Measurements from ENCODE around the gene AMER1. TPM values are rescaled to one million over a fixed set of nuclear protein-coding genes. Genes with fewer than 3 reads are reported as not detected.

The AMER1 gene
- total RNA-seq, 2 experiments from 2014 or later = 7.0 to 7.4 TPM

DNA sequence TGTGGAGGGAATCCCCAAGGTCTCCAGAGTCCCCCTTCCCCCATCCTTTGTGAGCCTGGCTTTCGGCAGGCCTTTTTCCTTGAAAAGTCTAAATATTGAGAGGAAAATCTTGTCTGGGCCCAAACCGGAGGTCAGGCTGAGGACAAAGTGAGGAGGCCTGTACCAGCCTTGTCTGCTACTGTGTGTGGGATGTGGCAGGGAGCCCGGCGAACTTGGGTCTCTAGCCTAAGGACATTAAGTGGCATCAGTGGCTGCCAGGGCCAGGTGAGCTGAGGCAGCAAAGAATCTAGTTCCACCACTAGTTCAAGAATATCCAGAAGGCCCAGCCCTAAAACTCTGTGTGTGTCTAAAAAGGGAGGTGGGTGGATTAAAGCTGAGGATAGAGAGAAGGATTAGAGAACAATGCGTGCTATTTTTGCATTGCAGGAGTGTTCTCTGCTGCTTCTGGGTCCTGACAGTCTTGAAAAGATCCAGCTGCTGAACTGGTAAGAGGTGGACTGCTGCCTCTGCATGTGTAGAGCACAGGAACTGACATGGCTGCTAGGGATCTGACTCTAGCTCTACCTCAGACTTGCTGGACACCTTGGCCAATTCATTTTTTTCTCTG, 1.2 kb upstream of the AMER1 start:
- ChIA-PET CTCF (ENCODE audit: unreplicated experiment) (no interaction called here), POLR2A (no interaction called here)
- Histone ChIP-seq H3K9me2 (ENCODE audit: insufficient read depth, low read length) (no peaks in the 10 kb centered on the region), H2AFZ (ENCODE audit: low read length) (peak overlapping the region; percentile 93; the same call in 1 of the 2 replicates), H3K4me1 (ENCODE audit: insufficient read depth, low read length, poor library complexity, severe bottlenecking) (peaks cover 12% of the 10 kb centered on the region), H3K4me3 (ENCODE audit: low read depth, low read length, poor library complexity, severe bottlenecking) (peak overlapping the region; percentile 80), H3K79me2 (ENCODE audit: insufficient read depth, low read depth, low read length) (no peaks in the 10 kb centered on the region), H3K9me3 (ENCODE audit: low read length) (no peaks in the 10 kb centered on the region), H3K27ac (ENCODE audit: low read depth, low read length, poor library complexity, severe bottlenecking) (no peak overlapping the region), H3K36me3 (ENCODE audit: insufficient read depth, low read length) (no peaks in the 10 kb centered on the region), H4K20me1 (ENCODE audit: insufficient read depth, low read length) (no peaks in the 10 kb centered on the region), H3K4me2 (ENCODE audit: low read length) (peak overlapping the region; percentile 84)
- intact Hi-C loops (cut with micrococcal nuclease; ENCODE audit: unreplicated experiment) = loop anchor here (5.0 kb wide), 1 partner anchor 854 kb away; the partner anchor contains the start of gene SPIN4
- TF ChIP-seq EZH2phosphoT487 (IDR thresholded peaks at IDR 0.05; ENCODE audit: borderline replicate concordance, low read depth, low read length) = no peak
- TF ChIP-seq, protein P1, sequence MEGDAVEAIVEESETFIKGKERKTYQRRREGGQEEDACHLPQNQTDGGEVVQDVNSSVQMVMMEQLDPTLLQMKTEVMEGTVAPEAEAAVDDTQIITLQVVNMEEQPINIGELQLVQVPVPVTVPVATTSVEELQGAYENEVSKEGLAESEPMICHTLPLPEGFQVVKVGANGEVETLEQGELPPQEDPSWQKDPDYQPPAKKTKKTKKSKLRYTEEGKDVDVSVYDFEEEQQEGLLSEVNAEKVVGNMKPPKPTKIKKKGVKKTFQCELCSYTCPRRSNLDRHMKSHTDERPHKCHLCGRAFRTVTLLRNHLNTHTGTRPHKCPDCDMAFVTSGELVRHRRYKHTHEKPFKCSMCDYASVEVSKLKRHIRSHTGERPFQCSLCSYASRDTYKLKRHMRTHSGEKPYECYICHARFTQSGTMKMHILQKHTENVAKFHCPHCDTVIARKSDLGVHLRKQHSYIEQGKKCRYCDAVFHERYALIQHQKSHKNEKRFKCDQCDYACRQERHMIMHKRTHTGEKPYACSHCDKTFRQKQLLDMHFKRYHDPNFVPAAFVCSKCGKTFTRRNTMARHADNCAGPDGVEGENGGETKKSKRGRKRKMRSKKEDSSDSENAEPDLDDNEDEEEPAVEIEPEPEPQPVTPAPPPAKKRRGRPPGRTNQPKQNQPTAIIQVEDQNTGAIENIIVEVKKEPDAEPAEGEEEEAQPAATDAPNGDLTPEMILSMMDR (conservative IDR thresholded peaks at IDR 0.05; ENCODE audit: low read length) = 0 out of 2 replicates have a peak, but pooled peaks have one; percentile 4
- peak; percentile 3 for DNase-seq (ENCODE audit: low spot score)
- BruUV-seq (replicated peaks) = no TSS peak

DNA sequence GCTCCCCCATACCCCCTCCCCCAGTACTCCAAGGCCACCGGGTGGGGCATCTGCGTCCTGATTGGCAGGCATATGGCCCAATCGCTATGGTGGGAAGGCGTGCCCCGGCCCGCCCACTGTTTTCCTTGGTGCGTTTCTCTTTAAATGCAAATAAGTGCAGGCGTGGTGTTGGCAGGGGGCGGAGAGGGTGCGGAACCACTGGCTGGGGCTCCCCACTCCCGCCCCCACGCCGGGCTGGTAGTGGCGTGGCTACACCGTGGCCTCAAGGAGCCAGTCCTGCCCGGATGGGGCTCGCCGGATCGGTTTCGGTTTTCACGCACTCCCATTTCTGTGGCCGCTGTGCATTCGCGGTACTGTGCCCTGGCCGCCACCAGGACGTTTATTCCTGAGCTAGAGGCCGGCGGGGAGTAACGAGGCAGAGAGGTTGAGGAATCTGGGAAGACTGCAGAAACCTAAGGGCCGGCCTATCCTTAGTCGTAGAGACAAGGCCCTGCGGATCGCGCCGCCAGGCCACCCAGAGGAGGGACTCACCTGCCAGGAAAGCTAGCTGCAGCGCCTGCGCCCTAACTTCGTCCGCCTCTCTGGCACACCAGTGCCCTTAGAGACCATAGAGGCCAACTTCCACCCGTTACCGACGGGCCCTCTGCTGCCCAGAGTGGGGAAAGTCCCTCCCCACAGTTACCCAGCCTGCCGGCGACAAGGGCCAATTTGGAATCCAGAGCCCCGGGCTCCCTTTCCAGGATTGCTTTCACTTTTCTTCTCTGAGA, 410 bp upstream of the AMER1 start:
- H3K36me3 ChIP-seq (ENCODE audit: insufficient read depth, low read length) = no peaks in the 10 kb centered on the region

More for the DNA sequence above, 410 bp upstream of the AMER1 start:
- H4K20me1 ChIP-seq (ENCODE audit: insufficient read depth, low read length) = no peaks in the 10 kb centered on the region
- H3K9me3 ChIP-seq (ENCODE audit: low read length) = no peaks in the 10 kb centered on the region
- DNase-seq (ENCODE audit: low spot score) = peak; percentile 91
- POLR2A ChIA-PET = interaction anchor here (0.5 kb wide), 1 partner anchor 220 kb away, joined by 4 read pairs; no protein-coding TSS in a partner anchor
- H3K27ac ChIP-seq (ENCODE audit: low read depth, low read length, poor library complexity, severe bottlenecking) = peak overlapping the region; percentile 47
- H3K4me2 ChIP-seq (ENCODE audit: low read length) = peak overlapping the region; percentile 84
- no peaks in the 10 kb centered on the region for H3K79me2 ChIP-seq (ENCODE audit: insufficient read depth, low read depth, low read length)
- peaks cover 12% of the 10 kb centered on the region for H3K4me1 ChIP-seq (ENCODE audit: insufficient read depth, low read length, poor library complexity, severe bottlenecking)
- TF ChIP-seq EZH2phosphoT487 (IDR thresholded peaks at IDR 0.05; ENCODE audit: borderline replicate concordance, low read depth, low read length) = no peak
- TF ChIP-seq, protein P1 (conservative IDR thresholded peaks at IDR 0.05; ENCODE audit: low read length) = peak; percentile 46; the same call in 1 of the 2 replicates
- no TSS peak for BruUV-seq (replicated peaks)
- CTCF ChIA-PET (ENCODE audit: unreplicated experiment) = no interaction called here
- H2AFZ ChIP-seq (ENCODE audit: low read length) = peak overlapping the region; percentile 93
- H3K9me2 ChIP-seq (ENCODE audit: insufficient read depth, low read length) = no peaks in the 10 kb centered on the region
- intact Hi-C loops (cut with micrococcal nuclease; ENCODE audit: unreplicated experiment) = loop anchor here (2.0 to 5.0 kb wide), 2 partner anchors 189 to 854 kb away; partner anchors contain the start of genes MTMR8 and SPIN4
- H3K4me3 ChIP-seq (ENCODE audit: low read depth, low read length, poor library complexity, severe bottlenecking) = peak overlapping the region; percentile 80
